Activated B cell treated with CpG ODN at 0.5 μM for 24 hours (primary cell): Measurements from ENCODE around the gene OCSTAMP. TPM values are rescaled to one million over a fixed set of nuclear protein-coding genes. Genes with fewer than 3 reads are reported as not detected.

Source experiments
- ATAC-seq: fragments of 200-7000 bp; cut with Tn5 transposase; one replicate; pipeline ENCODE4 v1.10.0; 2021; ENCODE audit warnings: low read depth, mild to moderate bottlenecking, moderate library complexity
- CTCF ChIA-PET: fragments of 350-600 bp; sonication (Branson Sonifier 250); formaldehyde crosslinking; loops from one replicate; lab custom pipeline; 2021; ENCODE audit warnings: antibody characterized with exemption; lab: Charles Lee
- POLR2A ChIA-PET: fragments of 350-600 bp; sonication (Branson Sonifier 250); formaldehyde crosslinking; loops from one replicate; lab custom pipeline; 2021; ENCODE audit warnings: antibody characterized with exemption; lab: Charles Lee
- DNase-seq: peaks from one replicate; pipeline ENCODE4 v3.0.0; 2022
- H3K27ac Mint-ChIP-seq: one replicate; pipeline ENCODE4 v1.8.0; 2020; ENCODE audit warnings: mixed read lengths
- H3K27me3 Mint-ChIP-seq: one replicate; pipeline ENCODE4 v1.8.0; 2021; ENCODE audit warnings: mixed read lengths
- H3K36me3 Mint-ChIP-seq: one replicate; pipeline ENCODE4 v1.8.0; 2021; ENCODE audit warnings: low read depth, mixed read lengths
- H3K4me1 Mint-ChIP-seq: one replicate; pipeline ENCODE4 v1.8.0; 2021; ENCODE audit warnings: mixed read lengths
- H3K4me3 Mint-ChIP-seq: one replicate; pipeline ENCODE4 v1.8.0; 2020; ENCODE audit warnings: mild to moderate bottlenecking, mixed read lengths
- H3K9me3 Mint-ChIP-seq: one replicate; pipeline ENCODE4 v1.8.0; 2020; ENCODE audit warnings: mixed read lengths
- CTCF ChIP-seq: fragments of 200-600 bp; IDR thresholded peaks from one replicate; pipeline ENCODE4 v1.8.0; 2022; ENCODE audit warnings: antibody characterized with exemption, mild to moderate bottlenecking
- intact Hi-C: fragments of 100-400 bp; cut with micrococcal nuclease; formaldehyde crosslinking; loops from one replicate; pipeline ENCODE4 v1.15.1; 2024
- total RNA-seq: library from RNA; stranded (reverse); gene quantifications from 2 replicates; pipeline ENCODE4 v1.2.3, GENCODE V29; 2022

Gene OCSTAMP
- total RNA-seq, 1 donor from 2014 or later = not detected

GRCh38 chr20:46572790-46573189 is 22.3 kb upstream of the OCSTAMP start:
- Mint-ChIP-seq H3K4me1 (peaks cover 6% of the 10 kb centered on the region), H3K4me3 (no peak overlapping the region), H3K27me3 (peaks cover 25% of the 10 kb centered on the region), H3K36me3 (no peaks in the 10 kb centered on the region), H3K27ac (no peak overlapping the region), H3K9me3 (no peaks in the 10 kb centered on the region)
- intact Hi-C loops = no loop called here
- CTCF ChIA-PET = interaction anchor here (1.1 kb wide), 1 partner anchor 11 kb away, joined by 4 read pairs; no protein-coding TSS in a partner anchor
- DNase-seq = no peak
- ATAC-seq = no peak
- POLR2A ChIA-PET = no interaction called here
- TF ChIP-seq CTCF = no peak

- peaks cover 6% of the 10 kb centered on the region for H3K4me1 Mint-ChIP-seq
- no peak for TF ChIP-seq CTCF
These were observed 21.7 kb upstream of the OCSTAMP start for GRCh38 chr20:46572153-46572552.

GRCh38 chr20:46571418-46571817 is 21.0 kb upstream of the OCSTAMP start:
- POLR2A ChIA-PET = no interaction called here
- Mint-ChIP-seq H3K36me3 (no peaks in the 10 kb centered on the region), H3K4me3 (no peak overlapping the region), H3K9me3 (no peaks in the 10 kb centered on the region), H3K27ac (no peak overlapping the region), H3K4me1 (peaks cover 6% of the 10 kb centered on the region), H3K27me3 (peaks cover 27% of the 10 kb centered on the region)
- CTCF ChIA-PET = no interaction called here
- intact Hi-C loops = no loop called here
- no peak for TF ChIP-seq CTCF
- ATAC-seq = no peak
- no peak for DNase-seq

More at GRCh38 chr20:46572153-46572552, 21.7 kb upstream of the OCSTAMP start:
- CTCF ChIA-PET = no interaction called here
- ATAC-seq (no peak), DNase-seq (no peak)
- Mint-ChIP-seq H3K4me3 (no peak overlapping the region), H3K9me3 (no peaks in the 10 kb centered on the region), H3K27me3 (peaks cover 28% of the 10 kb centered on the region), H3K36me3 (no peaks in the 10 kb centered on the region), H3K27ac (no peak overlapping the region)
- intact Hi-C loops = no loop called here
- POLR2A ChIA-PET = no interaction called here

GRCh38 chr20:46570956-46571355 is 20.5 kb upstream of the OCSTAMP start:
- Mint-ChIP-seq H3K27me3 (peaks cover 27% of the 10 kb centered on the region), H3K4me1 (peaks cover 3% of the 10 kb centered on the region), H3K4me3 (no peak overlapping the region), H3K27ac (no peak overlapping the region), H3K9me3 (no peaks in the 10 kb centered on the region), H3K36me3 (no peaks in the 10 kb centered on the region)
- POLR2A ChIA-PET = no interaction called here
- TF ChIP-seq CTCF = no peak
- DNase-seq (no peak), ATAC-seq (no peak)
- CTCF ChIA-PET = no interaction called here
- intact Hi-C loops = no loop called here

GRCh38 chr20:46569961-46570360 is 19.5 kb upstream of the OCSTAMP start:
- ChIA-PET POLR2A (no interaction called here), CTCF (no interaction called here)
- no peak for TF ChIP-seq CTCF
- ATAC-seq = no peak
- Mint-ChIP-seq H3K27me3 (peaks cover 26% of the 10 kb centered on the region), H3K4me1 (no peaks in the 10 kb centered on the region), H3K4me3 (no peak overlapping the region), H3K9me3 (no peaks in the 10 kb centered on the region), H3K27ac (no peak overlapping the region), H3K36me3 (no peaks in the 10 kb centered on the region)
- DNase-seq = no peak
- intact Hi-C loops = loop anchor here (10.0 kb wide), 1 partner anchor 265 kb away; the partner anchor contains the start of gene CDH22
